MM.1S (cell line): ENCODE results near the gene CD8A.

Experiments
- DNase-seq: peaks from one replicate; pipeline ENCODE4 v3.0.0-alpha.2; 2015
- H2AFZ ChIP-seq: fragments of 300-600 bp; sonication (generic); 2 replicates; pipeline ENCODE4 v1.6.0; 2016; ENCODE audit warnings: antibody characterized with exemption, low read length
- H3F3A ChIP-seq: fragments of 300-600 bp; sonication (generic); 2 replicates; pipeline ENCODE4 v1.6.1; 2016; ENCODE audit warnings: mild to moderate bottlenecking, antibody characterized with exemption, low read length, moderate library complexity, mixed read lengths; ENCODE audit not compliant: insufficient read depth
- H3K27ac ChIP-seq: fragments of 300-600 bp; sonication (generic); 2 replicates; pipeline ENCODE4 v1.5.1; 2016; ENCODE audit warnings: mild to moderate bottlenecking, low read length
- H3K27me3 ChIP-seq: fragments of 300-600 bp; sonication (generic); replicated peaks from 2 replicates; pipeline ENCODE4 v1.6.0; 2016; ENCODE audit warnings: low read length; ENCODE audit not compliant: insufficient read depth
- H3K36me3 ChIP-seq: fragments of 300-600 bp; sonication (generic); replicated peaks from 2 replicates; pipeline ENCODE4 v1.6.1; 2016; ENCODE audit warnings: mild to moderate bottlenecking, low read length, mixed read lengths; ENCODE audit not compliant: insufficient read depth
- H3K4me1 ChIP-seq: fragments of 300-600 bp; sonication (generic); 2 replicates; pipeline ENCODE4 v1.6.1; 2016; ENCODE audit warnings: low read length, mixed read lengths
- H3K4me2 ChIP-seq: fragments of 300-600 bp; sonication (generic); 2 replicates; pipeline ENCODE4 v1.6.0; 2016; ENCODE audit warnings: low read depth, low read length
- H3K4me3 ChIP-seq: fragments of 300-600 bp; sonication (generic); 2 replicates; pipeline ENCODE4 v1.5.1; 2016; ENCODE audit warnings: low read length, mixed read lengths
- H3K79me2 ChIP-seq: fragments of 300-600 bp; sonication (generic); 2 replicates; pipeline ENCODE4 v1.6.1; 2016; ENCODE audit warnings: mixed run types, low read length, mixed read lengths
- H3K9ac ChIP-seq: fragments of 300-600 bp; sonication (generic); 2 replicates; pipeline ENCODE4 v1.6.1; 2016; ENCODE audit warnings: low read length, mixed read lengths
- H3K9me2 ChIP-seq: fragments of 300-600 bp; sonication (generic); replicated peaks from 2 replicates; pipeline ENCODE4 v1.6.1; 2016; ENCODE audit warnings: mild to moderate bottlenecking, low read length, mixed read lengths; ENCODE audit not compliant: insufficient read depth
- H3K9me3 ChIP-seq: fragments of 300-600 bp; sonication (generic); replicated peaks from 2 replicates; pipeline ENCODE4 v1.6.1; 2016; ENCODE audit warnings: mild to moderate bottlenecking, low read length, mixed read lengths; ENCODE audit not compliant: insufficient read depth
- H4K20me1 ChIP-seq: fragments of 300-600 bp; sonication (generic); 2 replicates; pipeline ENCODE4 v1.6.1; 2016; ENCODE audit warnings: mild to moderate bottlenecking, low read length, moderate library complexity, mixed read lengths; ENCODE audit not compliant: insufficient read depth
- EZH2 ChIP-seq: fragments of 300-600 bp; sonication (generic); optimal IDR thresholded peaks from 2 replicates; pipeline ENCODE3; 2017; ENCODE audit warnings: low read depth, mild to moderate bottlenecking, antibody characterized with exemption, low read length, mixed read lengths
- EZH2phosphoT487 ChIP-seq: fragments of 300-600 bp; sonication (generic); IDR thresholded peaks from 2 replicates; pipeline ENCODE4 v1.6.1; 2018; ENCODE audit warnings: antibody characterized with exemption, low read length
- TF ChIP-seq, protein P1 (sequence below): fragments of 300-600 bp; sonication (generic); IDR thresholded peaks from 2 replicates; pipeline ENCODE4 v1.5.1; 2016; ENCODE audit warnings: antibody characterized with exemption, low read length, mixed read lengths

Gene CD8A

GRCh38 chr2:86833315-86833714 is 42.6 kb upstream of the CD8A start:
- no peaks in the 10 kb centered on the region for H3K79me2 ChIP-seq
- no peak overlapping the region for H3K4me2 ChIP-seq
- DNase-seq = no peak
- TF ChIP-seq, protein P1, sequence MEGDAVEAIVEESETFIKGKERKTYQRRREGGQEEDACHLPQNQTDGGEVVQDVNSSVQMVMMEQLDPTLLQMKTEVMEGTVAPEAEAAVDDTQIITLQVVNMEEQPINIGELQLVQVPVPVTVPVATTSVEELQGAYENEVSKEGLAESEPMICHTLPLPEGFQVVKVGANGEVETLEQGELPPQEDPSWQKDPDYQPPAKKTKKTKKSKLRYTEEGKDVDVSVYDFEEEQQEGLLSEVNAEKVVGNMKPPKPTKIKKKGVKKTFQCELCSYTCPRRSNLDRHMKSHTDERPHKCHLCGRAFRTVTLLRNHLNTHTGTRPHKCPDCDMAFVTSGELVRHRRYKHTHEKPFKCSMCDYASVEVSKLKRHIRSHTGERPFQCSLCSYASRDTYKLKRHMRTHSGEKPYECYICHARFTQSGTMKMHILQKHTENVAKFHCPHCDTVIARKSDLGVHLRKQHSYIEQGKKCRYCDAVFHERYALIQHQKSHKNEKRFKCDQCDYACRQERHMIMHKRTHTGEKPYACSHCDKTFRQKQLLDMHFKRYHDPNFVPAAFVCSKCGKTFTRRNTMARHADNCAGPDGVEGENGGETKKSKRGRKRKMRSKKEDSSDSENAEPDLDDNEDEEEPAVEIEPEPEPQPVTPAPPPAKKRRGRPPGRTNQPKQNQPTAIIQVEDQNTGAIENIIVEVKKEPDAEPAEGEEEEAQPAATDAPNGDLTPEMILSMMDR = no peak
- TF ChIP-seq EZH2phosphoT487 (no peak), EZH2 (no peak)
- H2AFZ ChIP-seq = no peak overlapping the region
- H4K20me1 ChIP-seq = no peaks in the 10 kb centered on the region
- no peak overlapping the region for H3K9ac ChIP-seq
- H3K36me3 ChIP-seq = no peaks in the 10 kb centered on the region
- no peaks in the 10 kb centered on the region for H3K9me2 ChIP-seq
- no peaks in the 10 kb centered on the region for H3F3A ChIP-seq
- no peaks in the 10 kb centered on the region for H3K4me1 ChIP-seq
- H3K27me3 ChIP-seq = no peaks in the 10 kb centered on the region
- H3K9me3 ChIP-seq = no peaks in the 10 kb centered on the region
- no peak overlapping the region for H3K27ac ChIP-seq
- H3K4me3 ChIP-seq = no peak overlapping the region

DNA sequence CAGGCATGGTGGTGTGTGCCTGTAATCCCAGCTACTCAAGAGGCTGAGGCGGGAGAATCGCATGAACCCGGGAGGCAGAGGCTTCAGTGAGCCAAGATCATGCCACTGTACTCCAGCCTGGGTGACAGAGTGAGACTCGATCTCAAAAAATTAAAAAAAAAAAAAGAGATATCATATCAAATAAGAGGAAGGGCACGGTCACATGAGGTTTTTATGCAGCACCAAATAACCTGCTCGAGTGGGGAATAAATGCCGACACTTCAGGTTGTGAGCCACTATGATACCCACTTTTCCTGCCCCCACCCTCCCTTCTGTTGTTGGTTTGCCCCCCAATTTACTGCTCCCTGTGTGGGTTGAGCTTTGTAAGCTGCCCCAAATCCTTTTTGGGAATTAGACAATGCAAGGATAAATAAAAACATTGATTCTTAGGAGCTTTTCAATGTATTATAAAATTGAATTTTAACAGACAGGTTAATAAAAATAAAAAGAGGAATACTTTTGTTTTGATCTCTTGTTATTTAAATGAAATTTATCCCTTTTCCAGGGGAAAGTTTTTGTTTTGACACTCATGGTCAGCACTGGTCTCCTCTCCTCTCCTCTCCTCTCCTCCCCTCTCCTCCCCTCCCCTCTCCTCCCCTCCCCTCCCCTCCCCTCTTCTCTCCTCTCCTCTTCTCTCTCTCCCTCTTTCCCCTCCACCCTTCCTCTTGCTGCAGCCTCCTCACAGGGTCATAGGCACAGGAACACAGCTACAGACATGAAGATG is 41.8 kb upstream of the CD8A start:
- Histone ChIP-seq H3K27me3 (no peaks in the 10 kb centered on the region), H3K36me3 (no peaks in the 10 kb centered on the region), H3K27ac (no peak overlapping the region), H4K20me1 (no peaks in the 10 kb centered on the region), H3F3A (no peaks in the 10 kb centered on the region), H3K4me3 (no peak overlapping the region), H3K4me1 (no peaks in the 10 kb centered on the region), H3K9ac (no peak overlapping the region), H2AFZ (no peak overlapping the region), H3K9me3 (no peaks in the 10 kb centered on the region), H3K9me2 (no peaks in the 10 kb centered on the region), H3K79me2 (no peaks in the 10 kb centered on the region), H3K4me2 (no peak overlapping the region)
- no peak for DNase-seq
- TF ChIP-seq, protein P1 = no peak
- no peak for TF ChIP-seq EZH2phosphoT487
- TF ChIP-seq EZH2 = no peak

- no peak overlapping the region for H3K4me2 ChIP-seq
- no peak overlapping the region for H3K27ac ChIP-seq
Measured at GRCh38 chr2:86831537-86831936, 40.8 kb upstream of the CD8A start.

More at GRCh38 chr2:86831537-86831936, 40.8 kb upstream of the CD8A start:
- no peaks in the 10 kb centered on the region for H3K27me3 ChIP-seq
- no peaks in the 10 kb centered on the region for H3F3A ChIP-seq
- no peaks in the 10 kb centered on the region for H3K79me2 ChIP-seq
- H3K9ac ChIP-seq = no peak overlapping the region
- no peaks in the 10 kb centered on the region for H4K20me1 ChIP-seq
- H3K36me3 ChIP-seq = no peaks in the 10 kb centered on the region
- no peaks in the 10 kb centered on the region for H3K9me2 ChIP-seq
- H3K9me3 ChIP-seq = no peaks in the 10 kb centered on the region
- DNase-seq = no peak
- H2AFZ ChIP-seq = no peak overlapping the region
- H3K4me3 ChIP-seq = no peak overlapping the region
- TF ChIP-seq EZH2phosphoT487 = no peak
- no peak for TF ChIP-seq EZH2
- TF ChIP-seq, protein P1 = no peak
- H3K4me1 ChIP-seq = no peaks in the 10 kb centered on the region
